H9 (cell line): Measurements from ENCODE around the gene C22orf23. TPM values are rescaled to one million over a fixed set of nuclear protein-coding genes. Genes with fewer than 3 reads are reported as not detected.

Experiments used
- DNase-seq: peaks from one replicate; pipeline ENCODE4 v3.0.0-alpha.2; 2017
- H2AFZ ChIP-seq: one replicate; pipeline ENCODE4 v1.6.1; 2013; ENCODE audit warnings: mild to moderate bottlenecking, low read length, control low read depth, moderate library complexity
- H2AK5ac ChIP-seq: 2 replicates; pipeline ENCODE4 v1.6.1; 2013; ENCODE audit warnings: low read length, control low read depth, mixed read lengths; ENCODE audit not compliant: insufficient read length
- H2BK120ac ChIP-seq: one replicate; pipeline ENCODE4 v1.6.1; 2013; ENCODE audit warnings: low read depth, mild to moderate bottlenecking, low read length, control low read depth, inconsistent platforms; ENCODE audit not compliant: poor library complexity, severe bottlenecking
- H2BK12ac ChIP-seq: 2 replicates; pipeline ENCODE4 v1.6.1; 2013; ENCODE audit warnings: low read length, control low read depth, mixed read lengths, low read depth; ENCODE audit not compliant: insufficient read length
- H2BK15ac ChIP-seq: 2 replicates; pipeline ENCODE4 v1.6.1; 2013; ENCODE audit warnings: low read depth, low read length, control low read depth
- H2BK20ac ChIP-seq: one replicate; pipeline ENCODE4 v1.6.1; 2013; ENCODE audit warnings: low read depth, mild to moderate bottlenecking, low read length, control low read depth, inconsistent platforms; ENCODE audit not compliant: poor library complexity, severe bottlenecking
- H2BK5ac ChIP-seq: 2 replicates; pipeline ENCODE4 v1.6.1; 2013; ENCODE audit warnings: low read length, control low read depth, mixed read lengths; ENCODE audit not compliant: insufficient read length
- H3K14ac ChIP-seq: 2 replicates; pipeline ENCODE4 v1.6.1; 2013; ENCODE audit warnings: low read length, control low read depth; ENCODE audit not compliant: insufficient read depth
- H3K18ac ChIP-seq: 2 replicates; pipeline ENCODE4 v1.6.1; 2013; ENCODE audit warnings: low read depth, mild to moderate bottlenecking, mixed read lengths, low read length, control low read depth; ENCODE audit not compliant: insufficient read length
- H3K23ac ChIP-seq: 2 replicates; pipeline ENCODE4 v1.6.1; 2013; ENCODE audit warnings: low read length, control low read depth, mixed read lengths, low read depth; ENCODE audit not compliant: insufficient read length
- H3K23me2 ChIP-seq: 2 replicates; pipeline ENCODE4 v1.6.1; 2013; ENCODE audit warnings: low read depth, mild to moderate bottlenecking, mixed read lengths, low read length, control low read depth; ENCODE audit not compliant: insufficient read length, poor library complexity, severe bottlenecking
- H3K27ac ChIP-seq: 2 replicates; pipeline ENCODE4 v1.5.1; 2013; ENCODE audit warnings: low read length, control low read depth, mixed read lengths, low read depth; ENCODE audit not compliant: insufficient read length
- H3K27me3 ChIP-seq: 2 replicates; pipeline ENCODE4 v1.6.1; 2013; ENCODE audit warnings: low read length, control low read depth, inconsistent platforms; ENCODE audit not compliant: insufficient read depth
- H3K4ac ChIP-seq: 2 replicates; pipeline ENCODE4 v1.6.1; 2013; ENCODE audit warnings: low read depth, mild to moderate bottlenecking, control low read depth, inconsistent platforms, low read length, moderate library complexity
- H3K4me1 ChIP-seq: 2 replicates; pipeline ENCODE4 v1.6.1; 2013; ENCODE audit warnings: low read length, control low read depth, inconsistent platforms; ENCODE audit not compliant: insufficient read depth
- H3K4me2 ChIP-seq: 2 replicates; pipeline ENCODE4 v1.6.1; 2013; ENCODE audit warnings: low read length, control low read depth, mixed read lengths; ENCODE audit not compliant: insufficient read length, insufficient read depth
- H3K56ac ChIP-seq: 2 replicates; pipeline ENCODE4 v1.6.1; 2013; ENCODE audit warnings: low read depth, mild to moderate bottlenecking, mixed read lengths, low read length, control low read depth; ENCODE audit not compliant: insufficient read length
- H3K79me1 ChIP-seq: 2 replicates; pipeline ENCODE4 v1.6.1; 2013; ENCODE audit warnings: low read depth, mild to moderate bottlenecking, moderate library complexity, low read length, control low read depth, inconsistent platforms; ENCODE audit not compliant: insufficient read depth, poor library complexity, severe bottlenecking
- H3K79me2 ChIP-seq: 2 replicates; pipeline ENCODE4 v1.6.1; 2013; ENCODE audit warnings: low read length, control low read depth, inconsistent platforms; ENCODE audit not compliant: insufficient read depth
- H3K9ac ChIP-seq: 2 replicates; pipeline ENCODE4 v1.6.1; 2013; ENCODE audit warnings: low read length, control low read depth, mixed read lengths; ENCODE audit not compliant: insufficient read length; ENCODE audit errors: extremely low read depth
- H3K9me3 ChIP-seq: one replicate; pipeline ENCODE4 v1.6.1; 2013; ENCODE audit warnings: low read depth, low read length, inconsistent platforms; ENCODE audit not compliant: control insufficient read depth
- H3T11ph ChIP-seq: one replicate; pipeline ENCODE4 v1.6.1; 2013; ENCODE audit warnings: mild to moderate bottlenecking, low read length, control low read depth, inconsistent platforms
- H4K20me1 ChIP-seq: one replicate; pipeline ENCODE4 v1.6.1; 2013; ENCODE audit not compliant: control insufficient read depth, insufficient read length, insufficient read depth
- H4K5ac ChIP-seq: 2 replicates; pipeline ENCODE4 v1.6.1; 2013; ENCODE audit warnings: low read depth, mild to moderate bottlenecking, mixed read lengths, low read length, control low read depth; ENCODE audit not compliant: insufficient read length
- H4K8ac ChIP-seq: replicated peaks from 2 replicates; pipeline ENCODE4 v1.6.1; 2013; ENCODE audit warnings: low read length, control low read depth, mixed read lengths, low read depth; ENCODE audit not compliant: insufficient read length
- H4K91ac ChIP-seq: 2 replicates; pipeline ENCODE4 v1.6.1; 2013; ENCODE audit warnings: low read depth, mild to moderate bottlenecking, moderate library complexity, mixed read lengths, low read length, control low read depth; ENCODE audit not compliant: insufficient read length
- H3K27ac Mint-ChIP-seq, 3 experiments: 2 replicates in 2 of 3; 3 replicates in 1 of 3; pipeline ENCODE4 v1.8.0; 2020 to 2021; ENCODE audit warnings: mixed read lengths in 3 of 3, mild to moderate bottlenecking in 1 of 3, moderate library complexity in 1 of 3
- H3K27me3 Mint-ChIP-seq: 2 replicates; pipeline ENCODE4 v1.8.0; 2021; ENCODE audit warnings: low read depth, mild to moderate bottlenecking, moderate library complexity, mixed read lengths
- H3K36me3 Mint-ChIP-seq, 3 experiments: 2 replicates in 2 of 3; 3 replicates in 1 of 3; pipeline ENCODE4 v1.8.0; 2020 to 2021; ENCODE audit warnings: low read depth in 3 of 3, mixed read lengths in 3 of 3; ENCODE audit not compliant: insufficient read depth in 1 of 3
- H3K4me1 Mint-ChIP-seq, 2 experiments: 2 replicates each; pipeline ENCODE4 v1.8.0; 2020; ENCODE audit warnings: mixed read lengths in 2 of 2
- H3K4me3 Mint-ChIP-seq, 2 experiments: 2 replicates in 1 of 2; 3 replicates in 1 of 2; pipeline ENCODE4 v1.8.0; 2020 to 2021; ENCODE audit warnings: mild to moderate bottlenecking in 2 of 2, mixed read lengths in 2 of 2, moderate library complexity in 1 of 2
- H3K9me3 Mint-ChIP-seq, 2 experiments: 2 replicates in 1 of 2; 3 replicates in 1 of 2; pipeline ENCODE4 v1.8.0; 2020; ENCODE audit warnings: mild to moderate bottlenecking in 2 of 2, mixed read lengths in 2 of 2, moderate library complexity in 1 of 2
- WGBS: extraction: QIAGEN DNeasy Blood & Tissue Kit; methylation state at CpG from one replicate; pipeline ENCODE4 v1.1.7; 2013; ENCODE audit warnings: missing lambda C conversion rate, low lambda C conversion rate, mixed read lengths; ENCODE audit not compliant: insufficient read length; ENCODE audit errors: extremely low coverage; 5-methylcytosine and 5-hydroxymethylcytosine counted together
- total RNA-seq: library from RNA; stranded (reverse); gene quantifications from 2 replicates; pipeline ENCODE4 v1.2.1, GENCODE V29; 2021
- TF ChIP-seq, protein P1 (sequence below): fragments of 200-600 bp; sonication (generic); conservative IDR thresholded peaks from 3 replicates; pipeline ENCODE4 v1.8.0; 2021; ENCODE audit warnings: antibody characterized with exemption, mild to moderate bottlenecking

The C22orf23 gene
- total RNA-seq, 1 experiment from 2014 or later = 0.57 TPM

DNA sequence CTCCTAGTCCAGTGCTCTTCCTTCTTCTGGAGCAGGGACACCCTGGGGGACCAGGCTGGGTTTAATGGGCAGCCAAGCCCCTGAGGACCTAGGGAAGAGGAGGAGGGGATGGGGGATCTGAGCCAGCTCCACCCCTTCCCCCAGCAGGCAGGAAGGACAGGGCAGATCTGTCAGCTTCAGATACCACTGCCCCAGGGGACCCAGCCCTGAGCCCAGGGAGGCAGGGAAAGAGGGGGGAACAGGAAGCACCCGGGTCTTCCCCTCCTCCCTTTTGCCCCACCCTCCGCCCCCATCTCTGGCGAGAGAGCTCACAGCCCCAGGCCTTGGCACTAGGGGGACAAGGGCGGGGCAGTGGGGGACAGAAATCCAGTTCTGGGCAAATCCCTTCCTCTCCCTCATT is 42.7 kb upstream of the C22orf23 start:
- no CpG with 5 or more reads among the region's 4 CpGs for WGBS
- Histone ChIP-seq H3K18ac (no peak overlapping the region), H2AFZ (no peak overlapping the region), H2BK20ac (no peak overlapping the region), H4K20me1 (no peaks in the 10 kb centered on the region), H2BK12ac (no peak overlapping the region), H3K9ac (no peak overlapping the region), H2BK5ac (no peak overlapping the region), H4K8ac (no peak overlapping the region), H3K4me1 (peaks cover 3% of the 10 kb centered on the region; the same call in 1 of the 2 replicates), H3K27me3 (no peaks in the 10 kb centered on the region), H4K5ac (no peak overlapping the region), H3K23ac (no peak overlapping the region), H3K14ac (no peak overlapping the region), H2AK5ac (no peak overlapping the region), H3K9me3 (no peaks in the 10 kb centered on the region), H4K91ac (no peak overlapping the region), H3T11ph (no peak overlapping the region), H3K4me2 (no peak overlapping the region), H3K23me2 (no peaks in the 10 kb centered on the region), H2BK120ac (no peak overlapping the region), H3K79me1 (no peaks in the 10 kb centered on the region), H3K79me2 (no peaks in the 10 kb centered on the region), H3K56ac (no peak overlapping the region), H3K4ac (no peak overlapping the region), H2BK15ac (no peak overlapping the region), H3K27ac (no peak overlapping the region)
- no peaks in the 10 kb centered on the region for H3K9me3 Mint-ChIP-seq
- H3K4me1 Mint-ChIP-seq = peaks cover 22 to 42% of the 10 kb centered on the region in 2 experiments
- no peak overlapping the region; a peak in 1 of 5 replicates for H3K4me3 Mint-ChIP-seq
- no peak for DNase-seq
- H3K27ac Mint-ChIP-seq = no peak overlapping the region; a peak in 1 of 7 replicates
- H3K27me3 Mint-ChIP-seq = peaks cover 12% of the 10 kb centered on the region
- H3K36me3 Mint-ChIP-seq = no peaks in the 10 kb centered on the region
- TF ChIP-seq, protein P1, sequence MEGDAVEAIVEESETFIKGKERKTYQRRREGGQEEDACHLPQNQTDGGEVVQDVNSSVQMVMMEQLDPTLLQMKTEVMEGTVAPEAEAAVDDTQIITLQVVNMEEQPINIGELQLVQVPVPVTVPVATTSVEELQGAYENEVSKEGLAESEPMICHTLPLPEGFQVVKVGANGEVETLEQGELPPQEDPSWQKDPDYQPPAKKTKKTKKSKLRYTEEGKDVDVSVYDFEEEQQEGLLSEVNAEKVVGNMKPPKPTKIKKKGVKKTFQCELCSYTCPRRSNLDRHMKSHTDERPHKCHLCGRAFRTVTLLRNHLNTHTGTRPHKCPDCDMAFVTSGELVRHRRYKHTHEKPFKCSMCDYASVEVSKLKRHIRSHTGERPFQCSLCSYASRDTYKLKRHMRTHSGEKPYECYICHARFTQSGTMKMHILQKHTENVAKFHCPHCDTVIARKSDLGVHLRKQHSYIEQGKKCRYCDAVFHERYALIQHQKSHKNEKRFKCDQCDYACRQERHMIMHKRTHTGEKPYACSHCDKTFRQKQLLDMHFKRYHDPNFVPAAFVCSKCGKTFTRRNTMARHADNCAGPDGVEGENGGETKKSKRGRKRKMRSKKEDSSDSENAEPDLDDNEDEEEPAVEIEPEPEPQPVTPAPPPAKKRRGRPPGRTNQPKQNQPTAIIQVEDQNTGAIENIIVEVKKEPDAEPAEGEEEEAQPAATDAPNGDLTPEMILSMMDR = no peak
